H9 (cell line): ENCODE results near the gene YBEY. TPM values are rescaled to one million over a fixed set of nuclear protein-coding genes. Genes with fewer than 3 reads are reported as not detected.

Experiments used
- DNase-seq: peaks from one replicate; pipeline ENCODE4 v3.0.0-alpha.2; 2017
- H2AFZ ChIP-seq: one replicate; pipeline ENCODE4 v1.6.1; 2013; ENCODE audit warnings: mild to moderate bottlenecking, low read length, control low read depth, moderate library complexity
- H2AK5ac ChIP-seq: 2 replicates; pipeline ENCODE4 v1.6.1; 2013; ENCODE audit warnings: low read length, control low read depth, mixed read lengths; ENCODE audit not compliant: insufficient read length
- H2BK120ac ChIP-seq: one replicate; pipeline ENCODE4 v1.6.1; 2013; ENCODE audit warnings: low read depth, mild to moderate bottlenecking, low read length, control low read depth, inconsistent platforms; ENCODE audit not compliant: poor library complexity, severe bottlenecking
- H2BK12ac ChIP-seq: 2 replicates; pipeline ENCODE4 v1.6.1; 2013; ENCODE audit warnings: low read length, control low read depth, mixed read lengths, low read depth; ENCODE audit not compliant: insufficient read length
- H2BK15ac ChIP-seq: 2 replicates; pipeline ENCODE4 v1.6.1; 2013; ENCODE audit warnings: low read depth, low read length, control low read depth
- H2BK20ac ChIP-seq: one replicate; pipeline ENCODE4 v1.6.1; 2013; ENCODE audit warnings: low read depth, mild to moderate bottlenecking, low read length, control low read depth, inconsistent platforms; ENCODE audit not compliant: poor library complexity, severe bottlenecking
- H2BK5ac ChIP-seq: 2 replicates; pipeline ENCODE4 v1.6.1; 2013; ENCODE audit warnings: low read length, control low read depth, mixed read lengths; ENCODE audit not compliant: insufficient read length
- H3K14ac ChIP-seq: 2 replicates; pipeline ENCODE4 v1.6.1; 2013; ENCODE audit warnings: low read length, control low read depth; ENCODE audit not compliant: insufficient read depth
- H3K18ac ChIP-seq: 2 replicates; pipeline ENCODE4 v1.6.1; 2013; ENCODE audit warnings: low read depth, mild to moderate bottlenecking, mixed read lengths, low read length, control low read depth; ENCODE audit not compliant: insufficient read length
- H3K23ac ChIP-seq: 2 replicates; pipeline ENCODE4 v1.6.1; 2013; ENCODE audit warnings: low read length, control low read depth, mixed read lengths, low read depth; ENCODE audit not compliant: insufficient read length
- H3K23me2 ChIP-seq: 2 replicates; pipeline ENCODE4 v1.6.1; 2013; ENCODE audit warnings: low read depth, mild to moderate bottlenecking, mixed read lengths, low read length, control low read depth; ENCODE audit not compliant: insufficient read length, poor library complexity, severe bottlenecking
- H3K27ac ChIP-seq: 2 replicates; pipeline ENCODE4 v1.5.1; 2013; ENCODE audit warnings: low read length, control low read depth, mixed read lengths, low read depth; ENCODE audit not compliant: insufficient read length
- H3K27me3 ChIP-seq: 2 replicates; pipeline ENCODE4 v1.6.1; 2013; ENCODE audit warnings: low read length, control low read depth, inconsistent platforms; ENCODE audit not compliant: insufficient read depth
- H3K4ac ChIP-seq: 2 replicates; pipeline ENCODE4 v1.6.1; 2013; ENCODE audit warnings: low read depth, mild to moderate bottlenecking, control low read depth, inconsistent platforms, low read length, moderate library complexity
- H3K4me1 ChIP-seq: 2 replicates; pipeline ENCODE4 v1.6.1; 2013; ENCODE audit warnings: low read length, control low read depth, inconsistent platforms; ENCODE audit not compliant: insufficient read depth
- H3K4me2 ChIP-seq: 2 replicates; pipeline ENCODE4 v1.6.1; 2013; ENCODE audit warnings: low read length, control low read depth, mixed read lengths; ENCODE audit not compliant: insufficient read length, insufficient read depth
- H3K56ac ChIP-seq: 2 replicates; pipeline ENCODE4 v1.6.1; 2013; ENCODE audit warnings: low read depth, mild to moderate bottlenecking, mixed read lengths, low read length, control low read depth; ENCODE audit not compliant: insufficient read length
- H3K79me1 ChIP-seq: 2 replicates; pipeline ENCODE4 v1.6.1; 2013; ENCODE audit warnings: low read depth, mild to moderate bottlenecking, moderate library complexity, low read length, control low read depth, inconsistent platforms; ENCODE audit not compliant: insufficient read depth, poor library complexity, severe bottlenecking
- H3K79me2 ChIP-seq: 2 replicates; pipeline ENCODE4 v1.6.1; 2013; ENCODE audit warnings: low read length, control low read depth, inconsistent platforms; ENCODE audit not compliant: insufficient read depth
- H3K9ac ChIP-seq: 2 replicates; pipeline ENCODE4 v1.6.1; 2013; ENCODE audit warnings: low read length, control low read depth, mixed read lengths; ENCODE audit not compliant: insufficient read length; ENCODE audit errors: extremely low read depth
- H3K9me3 ChIP-seq: one replicate; pipeline ENCODE4 v1.6.1; 2013; ENCODE audit warnings: low read depth, low read length, inconsistent platforms; ENCODE audit not compliant: control insufficient read depth
- H3T11ph ChIP-seq: one replicate; pipeline ENCODE4 v1.6.1; 2013; ENCODE audit warnings: mild to moderate bottlenecking, low read length, control low read depth, inconsistent platforms
- H4K20me1 ChIP-seq: one replicate; pipeline ENCODE4 v1.6.1; 2013; ENCODE audit not compliant: control insufficient read depth, insufficient read length, insufficient read depth
- H4K5ac ChIP-seq: 2 replicates; pipeline ENCODE4 v1.6.1; 2013; ENCODE audit warnings: low read depth, mild to moderate bottlenecking, mixed read lengths, low read length, control low read depth; ENCODE audit not compliant: insufficient read length
- H4K8ac ChIP-seq: replicated peaks from 2 replicates; pipeline ENCODE4 v1.6.1; 2013; ENCODE audit warnings: low read length, control low read depth, mixed read lengths, low read depth; ENCODE audit not compliant: insufficient read length
- H4K91ac ChIP-seq: 2 replicates; pipeline ENCODE4 v1.6.1; 2013; ENCODE audit warnings: low read depth, mild to moderate bottlenecking, moderate library complexity, mixed read lengths, low read length, control low read depth; ENCODE audit not compliant: insufficient read length
- H3K27ac Mint-ChIP-seq, 3 experiments: 2 replicates in 2 of 3; 3 replicates in 1 of 3; pipeline ENCODE4 v1.8.0; 2020 to 2021; ENCODE audit warnings: mixed read lengths in 3 of 3, mild to moderate bottlenecking in 1 of 3, moderate library complexity in 1 of 3
- H3K27me3 Mint-ChIP-seq: 2 replicates; pipeline ENCODE4 v1.8.0; 2021; ENCODE audit warnings: low read depth, mild to moderate bottlenecking, moderate library complexity, mixed read lengths
- H3K36me3 Mint-ChIP-seq, 3 experiments: 2 replicates in 2 of 3; 3 replicates in 1 of 3; pipeline ENCODE4 v1.8.0; 2020 to 2021; ENCODE audit warnings: low read depth in 3 of 3, mixed read lengths in 3 of 3; ENCODE audit not compliant: insufficient read depth in 1 of 3
- H3K4me1 Mint-ChIP-seq, 2 experiments: 2 replicates each; pipeline ENCODE4 v1.8.0; 2020; ENCODE audit warnings: mixed read lengths in 2 of 2
- H3K4me3 Mint-ChIP-seq, 2 experiments: 2 replicates in 1 of 2; 3 replicates in 1 of 2; pipeline ENCODE4 v1.8.0; 2020 to 2021; ENCODE audit warnings: mild to moderate bottlenecking in 2 of 2, mixed read lengths in 2 of 2, moderate library complexity in 1 of 2
- H3K9me3 Mint-ChIP-seq, 2 experiments: 2 replicates in 1 of 2; 3 replicates in 1 of 2; pipeline ENCODE4 v1.8.0; 2020; ENCODE audit warnings: mild to moderate bottlenecking in 2 of 2, mixed read lengths in 2 of 2, moderate library complexity in 1 of 2
- CTCF ChIP-seq: fragments of 200-600 bp; sonication (generic); conservative IDR thresholded peaks from 3 replicates; pipeline ENCODE4 v1.8.0; 2021; ENCODE audit warnings: antibody characterized with exemption, mild to moderate bottlenecking
- WGBS: extraction: QIAGEN DNeasy Blood & Tissue Kit; methylation state at CpG from one replicate; pipeline ENCODE4 v1.1.7; 2013; ENCODE audit warnings: missing lambda C conversion rate, low lambda C conversion rate, mixed read lengths; ENCODE audit not compliant: insufficient read length; ENCODE audit errors: extremely low coverage; 5-methylcytosine and 5-hydroxymethylcytosine counted together
- total RNA-seq: library from RNA; stranded (reverse); gene quantifications from 2 replicates; pipeline ENCODE4 v1.2.1, GENCODE V29; 2021

The YBEY gene
- total RNA-seq, 1 experiment from 2014 or later: 26.2 TPM

- Histone ChIP-seq H2BK5ac (no peak overlapping the region), H3K14ac (no peak overlapping the region), H2AK5ac (no peak overlapping the region), H3K4me2 (no peak overlapping the region), H3K18ac (no peak overlapping the region), H3K9ac (no peak overlapping the region), H4K20me1 (no peaks in the 10 kb centered on the region), H2AFZ (no peak overlapping the region), H3K9me3 (no peaks in the 10 kb centered on the region), H2BK120ac (no peak overlapping the region), H3K79me2 (peaks cover 13% of the 10 kb centered on the region; the same call in 1 of the 2 replicates), H3K23me2 (peaks cover 14% of the 10 kb centered on the region), H2BK20ac (no peak overlapping the region), H3K4me1 (peaks cover 7% of the 10 kb centered on the region; the same call in 1 of the 2 replicates), H2BK12ac (no peak overlapping the region), H4K5ac (no peak overlapping the region), H3K27me3 (no peaks in the 10 kb centered on the region), H4K91ac (no peak overlapping the region), H3K27ac (no peak overlapping the region), H3K79me1 (peaks cover 2% of the 10 kb centered on the region), H2BK15ac (no peak overlapping the region), H3K23ac (no peak overlapping the region), H3T11ph (no peak overlapping the region), H4K8ac (no peak overlapping the region), H3K4ac (no peak overlapping the region), H3K56ac (no peak overlapping the region)
- H3K9me3 Mint-ChIP-seq: no peaks in the 10 kb centered on the region
- H3K27ac Mint-ChIP-seq: 0 out of 7 replicates have a peak overlapping the region, but pooled peaks of 1 of the 3 experiments have one; percentile 36
- no peak for DNase-seq
- no CpG with 5 or more reads among the region's 7 CpGs for WGBS
- TF ChIP-seq CTCF: no peak
- peak overlapping the region in 1 of 2 experiments; percentile 17; a peak in 1 of 5 replicates for H3K4me3 Mint-ChIP-seq
- peaks cover 17 to 26% (median 23%) of the 10 kb centered on the region in 3 experiments for H3K36me3 Mint-ChIP-seq
- no peaks in the 10 kb centered on the region for H3K27me3 Mint-ChIP-seq
- H3K4me1 Mint-ChIP-seq: peaks cover 32 to 34% of the 10 kb centered on the region in 2 experiments
Measured at GRCh38 chr21:46319186-46319585, 33.0 kb downstream of the YBEY start.
